ENCODE data around the gene MCOLN1. TPM values are rescaled to one million over a fixed set of nuclear protein-coding genes. Genes with fewer than 3 reads are reported as not detected.

The MCOLN1 gene
- total RNA-seq, 1 experiment from 2014 or later, result 15.7 TPM

GRCh38 chr19:7534531-7535046 is 12.2 kb downstream of the MCOLN1 start:
- Histone ChIP-seq H3T11ph (ENCODE audit: low read length) (no peak overlapping the region), H3K14ac (ENCODE audit: insufficient read depth, low read length) (peak overlapping the region; percentile 51; the same call in 1 of the 2 replicates), H3K9me3 (ENCODE audit: control insufficient read depth, low read depth, low read length) (no peaks in the 10 kb centered on the region), H3K23ac (ENCODE audit: insufficient read length, low read depth, low read length) (no peak overlapping the region), H2BK15ac (ENCODE audit: low read depth, low read length) (no peak overlapping the region), H2AK5ac (ENCODE audit: insufficient read length, low read length) (no peak overlapping the region), H3K18ac (ENCODE audit: insufficient read length, low read depth, low read length) (no peak overlapping the region), H3K9ac (ENCODE audit: extremely low read depth, insufficient read length, low read length) (peak overlapping the region; percentile 16), H3K4me1 (ENCODE audit: insufficient read depth, low read length) (peaks cover 2% of the 10 kb centered on the region; the same call in 1 of the 2 replicates), H3K4me2 (ENCODE audit: insufficient read depth, insufficient read length, low read length) (peak overlapping the region; percentile 74), H2BK20ac (ENCODE audit: low read depth, low read length, poor library complexity, severe bottlenecking) (no peak overlapping the region), H2BK12ac (ENCODE audit: insufficient read length, low read depth, low read length) (no peak overlapping the region), H4K8ac (replicated peaks; ENCODE audit: insufficient read length, low read depth, low read length) (no peak overlapping the region), H3K79me2 (ENCODE audit: insufficient read depth, low read length) (no peaks in the 10 kb centered on the region), H3K79me1 (ENCODE audit: insufficient read depth, low read depth, low read length, poor library complexity, severe bottlenecking) (no peaks in the 10 kb centered on the region), H2AFZ (ENCODE audit: low read length) (no peak overlapping the region), H3K56ac (ENCODE audit: insufficient read length, low read depth, low read length) (no peak overlapping the region), H3K23me2 (ENCODE audit: insufficient read length, low read depth, low read length, poor library complexity, severe bottlenecking) (peaks cover 4% of the 10 kb centered on the region), H3K27ac (ENCODE audit: insufficient read length, low read depth, low read length) (no peak overlapping the region), H3K4ac (ENCODE audit: low read depth, low read length) (no peak overlapping the region), H4K91ac (ENCODE audit: insufficient read length, low read depth, low read length) (no peak overlapping the region), H3K27me3 (ENCODE audit: insufficient read depth, low read length) (no peaks in the 10 kb centered on the region), H4K5ac (ENCODE audit: insufficient read length, low read depth, low read length) (no peak overlapping the region), H2BK120ac (ENCODE audit: low read depth, low read length, poor library complexity, severe bottlenecking) (no peak overlapping the region), H2BK5ac (ENCODE audit: insufficient read length, low read length) (no peak overlapping the region), H4K20me1 (ENCODE audit: control insufficient read depth, insufficient read depth, insufficient read length) (no peaks in the 10 kb centered on the region)
- peak overlapping the region; percentile 86 to 97 for H3K4me3 Mint-ChIP-seq
- peaks cover 6 to 22% (median 19%) of the 10 kb centered on the region in 3 experiments; a peak in 6 of 7 replicates for H3K36me3 Mint-ChIP-seq (ENCODE audit: insufficient read depth in 1 of 3, low read depth in 3 of 3)
- no peaks in the 10 kb centered on the region for H3K9me3 Mint-ChIP-seq
- H3K27me3 Mint-ChIP-seq (ENCODE audit: low read depth), result no peaks in the 10 kb centered on the region
- WGBS (ENCODE audit: extremely low coverage, insufficient read length, low lambda C conversion rate), result no CpG with 5 or more reads among the region's 27 CpGs
- TF ChIP-seq, protein P1, sequence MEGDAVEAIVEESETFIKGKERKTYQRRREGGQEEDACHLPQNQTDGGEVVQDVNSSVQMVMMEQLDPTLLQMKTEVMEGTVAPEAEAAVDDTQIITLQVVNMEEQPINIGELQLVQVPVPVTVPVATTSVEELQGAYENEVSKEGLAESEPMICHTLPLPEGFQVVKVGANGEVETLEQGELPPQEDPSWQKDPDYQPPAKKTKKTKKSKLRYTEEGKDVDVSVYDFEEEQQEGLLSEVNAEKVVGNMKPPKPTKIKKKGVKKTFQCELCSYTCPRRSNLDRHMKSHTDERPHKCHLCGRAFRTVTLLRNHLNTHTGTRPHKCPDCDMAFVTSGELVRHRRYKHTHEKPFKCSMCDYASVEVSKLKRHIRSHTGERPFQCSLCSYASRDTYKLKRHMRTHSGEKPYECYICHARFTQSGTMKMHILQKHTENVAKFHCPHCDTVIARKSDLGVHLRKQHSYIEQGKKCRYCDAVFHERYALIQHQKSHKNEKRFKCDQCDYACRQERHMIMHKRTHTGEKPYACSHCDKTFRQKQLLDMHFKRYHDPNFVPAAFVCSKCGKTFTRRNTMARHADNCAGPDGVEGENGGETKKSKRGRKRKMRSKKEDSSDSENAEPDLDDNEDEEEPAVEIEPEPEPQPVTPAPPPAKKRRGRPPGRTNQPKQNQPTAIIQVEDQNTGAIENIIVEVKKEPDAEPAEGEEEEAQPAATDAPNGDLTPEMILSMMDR (conservative IDR thresholded peaks at IDR 0.05), result no peak
- peaks cover 5 to 6% of the 10 kb centered on the region in 2 experiments for H3K4me1 Mint-ChIP-seq
- peak; percentile 85 for DNase-seq
- H3K27ac Mint-ChIP-seq, result peak overlapping the region; percentile 87 to 99 (median 93); a peak in 6 of 7 replicates

Measured in H9 (cell line).